HCT116 (cell line): ENCODE results near the gene CDH3. TPM values are rescaled to one million over a fixed set of nuclear protein-coding genes. Genes with fewer than 3 reads are reported as not detected.
"Not testable (repeated sequence)": the region's sequence is repeated elsewhere in the genome, so short reads cannot be mapped to it uniquely, and the experiment has no call there.

Experiments
- ATAC-seq: fragments of 200-7000 bp; cut with Tn5 transposase; 2 replicates; pipeline ENCODE4 v1.9.1; 2020; ENCODE audit warnings: mild to moderate bottlenecking, moderate library complexity
- BruUV-seq: library from RNA; stranded (reverse); fragments of 400-500 nt; replicated peaks from 2 replicates; lab custom pipeline; 2021; lab: Mats Ljungman, UMichigan
- CTCF ChIA-PET: fragments of 300-600 bp; sonication (Branson Sonifier 250); formaldehyde crosslinking; loops from one replicate; lab custom pipeline; 2021; ENCODE audit warnings: antibody characterized with exemption; lab: Charles Lee
- POLR2A ChIA-PET: fragments of 300-600, 350-600 bp; sonication (Branson Sonifier 250); formaldehyde crosslinking; loops from one replicate; lab custom pipeline; 2021; ENCODE audit warnings: antibody characterized with exemption; lab: Charles Lee
- RAD21 ChIA-PET, 2 experiments: fragments of 300-600 bp; sonication (Branson Sonifier 250); formaldehyde crosslinking; loops; one replicate each; lab custom pipeline; 2023; ENCODE audit warnings: low total read pairs in 2 of 2; ENCODE audit not compliant: uncharacterized antibody in 2 of 2, unreplicated experiment in 2 of 2, low non-redundant PET in 1 of 2; lab: Charles Lee
- DNase-seq: peaks from one replicate; pipeline ENCODE4 v3.0.0-alpha.2; 2010; ENCODE audit warnings: low read depth, low spot score
- H2AFZ ChIP-seq: fragments of 200-600 bp; shearing (Covaris generic), sonication (generic); 2 replicates; pipeline ENCODE4 v1.6.1; 2017; ENCODE audit warnings: low read depth, mixed run types, mixed read lengths, antibody characterized with exemption, low read length; ENCODE audit not compliant: poor library complexity, severe bottlenecking
- H3K27ac ChIP-seq: 2 replicates; pipeline ENCODE4 v1.5.1; 2012; ENCODE audit warnings: low read depth, low read length
- H3K27me3 ChIP-seq: fragments of 200-600 bp; sonication (generic); 2 replicates; pipeline ENCODE4 v1.6.1; 2016; ENCODE audit warnings: mixed run types, low read length, mixed read lengths; ENCODE audit not compliant: insufficient read depth
- H3K36me3 ChIP-seq, 2 experiments: fragments of 200-500 bp in 1 of 2; fragments of 200-600 bp in 1 of 2; sonication (Bioruptor generic) in 1 of 2; sonication (generic) in 1 of 2; 2 replicates each; pipeline versions ENCODE4 v1.5.1 to v1.6.1; 2014 to 2016; ENCODE audit warnings: low read length in 2 of 2, inconsistent platforms in 1 of 2, mixed read lengths in 1 of 2, mixed run types in 1 of 2; ENCODE audit not compliant: insufficient read depth in 2 of 2, control insufficient read depth in 1 of 2
- H3K4me1 ChIP-seq, 2 experiments: fragments of 200-600 bp in 1 of 2; sonication (generic) in 1 of 2; 2 replicates each; pipeline versions ENCODE4 v1.5.1 to v1.6.1; 2012 to 2017; ENCODE audit warnings: low read length in 2 of 2, inconsistent platforms in 1 of 2, mild to moderate bottlenecking in 1 of 2, mixed read lengths in 1 of 2, mixed run types in 1 of 2, moderate library complexity in 1 of 2; ENCODE audit not compliant: insufficient read depth in 2 of 2, control insufficient read depth in 1 of 2
- H3K4me2 ChIP-seq: fragments of 200-600 bp; sonication (generic); 2 replicates; pipeline ENCODE4 v1.6.1; 2017; ENCODE audit warnings: mixed run types, low read length, mixed read lengths
- H3K4me3 ChIP-seq, 2 experiments: fragments of 200-600 bp in 1 of 2; sonication (generic) in 1 of 2; replicated peaks in 1 of 2; 2 replicates each; pipeline ENCODE4 v1.5.1; 2011 to 2016; ENCODE audit warnings: low read length in 2 of 2, control low read depth in 1 of 2, low read depth in 1 of 2, mild to moderate bottlenecking in 1 of 2, mixed read lengths in 1 of 2, mixed run types in 1 of 2
- H3K79me2 ChIP-seq: fragments of 200-600 bp; sonication (generic); 2 replicates; pipeline ENCODE4 v1.6.1; 2017; ENCODE audit warnings: mild to moderate bottlenecking, mixed run types, low read length, moderate library complexity, mixed read lengths; ENCODE audit not compliant: insufficient read depth
- H3K9ac ChIP-seq: fragments of 200-600 bp; sonication (generic); 2 replicates; pipeline ENCODE4 v1.6.1; 2016; ENCODE audit warnings: low read length, mixed read lengths
- H3K9me2 ChIP-seq: fragments of 200-600 bp; sonication (generic), shearing (Covaris generic); 2 replicates; pipeline ENCODE4 v1.6.1; 2017; ENCODE audit warnings: mixed run types, mild to moderate bottlenecking, moderate library complexity; ENCODE audit not compliant: insufficient read depth
- H3K9me3 ChIP-seq, 2 experiments: fragments of 200-500 bp in 1 of 2; fragments of 200-600 bp in 1 of 2; sonication (Bioruptor generic) in 1 of 2; sonication (generic) in 1 of 2; 2 replicates each; pipeline ENCODE4 v1.6.1; 2014 to 2017; ENCODE audit warnings: low read length in 2 of 2, mixed read lengths in 2 of 2, inconsistent platforms in 1 of 2, low read depth in 1 of 2, mild to moderate bottlenecking in 1 of 2, mixed run types in 1 of 2, moderate library complexity in 1 of 2; ENCODE audit not compliant: control insufficient read depth in 1 of 2, insufficient read depth in 1 of 2
- H4K20me1 ChIP-seq: fragments of 200-600 bp; sonication (generic), shearing (Covaris generic); 2 replicates; pipeline ENCODE4 v1.6.1; 2017; ENCODE audit warnings: mixed run types, mild to moderate bottlenecking, moderate library complexity; ENCODE audit not compliant: insufficient read depth
- ATF3 ChIP-seq: IDR thresholded peaks from 2 replicates; pipeline ENCODE4 v1.6.1; 2012
- CEBPB ChIP-seq: IDR thresholded peaks from 2 replicates; pipeline ENCODE4 v1.6.1; 2012; ENCODE audit warnings: low read depth
- CTCF ChIP-seq, 3 experiments: fragments of 200-600 bp in 1 of 3; sonication (generic) in 1 of 3; IDR thresholded peaks in 2 of 3; conservative IDR thresholded peaks in 1 of 3; 2 replicates each; pipeline ENCODE4 v1.5.1; 2012 to 2017; ENCODE audit warnings: low read depth in 2 of 3, low read length in 2 of 3, antibody characterized with exemption in 1 of 3, borderline replicate concordance in 1 of 3, control low read depth in 1 of 3, mild to moderate bottlenecking in 1 of 3, mixed read lengths in 1 of 3, mixed run types in 1 of 3, moderate library complexity in 1 of 3; ENCODE audit not compliant: insufficient read depth in 1 of 3
- EZH2 ChIP-seq: fragments of 200-600 bp; sonication (generic); IDR thresholded peaks from 2 replicates; pipeline ENCODE4 v1.6.1; 2017; ENCODE audit warnings: antibody characterized with exemption, mixed run types
- FOSL1 ChIP-seq: IDR thresholded peaks from 2 replicates; pipeline ENCODE4 v1.6.1; 2012; ENCODE audit warnings: low read depth
- MAX ChIP-seq: IDR thresholded peaks from 2 replicates; pipeline ENCODE4 v1.6.1; 2012
- POLR2A ChIP-seq: IDR thresholded peaks from 2 replicates; pipeline ENCODE4 v1.7.0; 2011; ENCODE audit warnings: borderline replicate concordance; ENCODE audit not compliant: insufficient read depth, insufficient read length; ENCODE audit errors: extremely low read depth
- POLR2AphosphoS5 ChIP-seq: IDR thresholded peaks from 2 replicates; pipeline ENCODE4 v1.6.1; 2011; ENCODE audit warnings: mild to moderate bottlenecking, low read depth, low read length, moderate library complexity
- REST ChIP-seq: IDR thresholded peaks from 2 replicates; pipeline ENCODE4 v1.6.1; 2012; ENCODE audit warnings: low read depth
- SRF ChIP-seq: IDR thresholded peaks from 2 replicates; pipeline ENCODE4 v1.6.1; 2012; ENCODE audit warnings: low read depth
- YY1 ChIP-seq: IDR thresholded peaks from 2 replicates; pipeline ENCODE4 v1.6.1; 2011; ENCODE audit warnings: low read length, low read depth, moderate library complexity, mild to moderate bottlenecking; ENCODE audit not compliant: insufficient replicate concordance; ENCODE audit errors: extremely low read depth
- ZNF274 ChIP-seq: fragments of 200-500 bp; sonication (Bioruptor generic); IDR thresholded peaks from 2 replicates; pipeline ENCODE4 v1.6.1; 2014; ENCODE audit warnings: mild to moderate bottlenecking, low read depth, low read length, inconsistent platforms
- intact Hi-C: fragments of 100-400 bp; cut with micrococcal nuclease; formaldehyde crosslinking; loops from 2 replicates; pipeline ENCODE4 v1.10.0; 2022
- total RNA-seq: library from RNA; stranded (reverse); gene quantifications from one replicate; pipeline ENCODE4 v1.2.1, GENCODE V29; 2021; ENCODE audit not compliant: unreplicated experiment

The CDH3 gene
- total RNA-seq, 1 experiment from 2014 or later: 94.7 TPM

GRCh38 chr16:68715471-68715870 is 70.4 kb downstream of the CDH3 start (continued):
- no peak for TF ChIP-seq POLR2A
- no peak for TF ChIP-seq YY1
- no peak for TF ChIP-seq SRF

GRCh38 chr16:68716516-68716915 is 71.4 kb downstream of the CDH3 start:
- ATAC-seq, BruUV-seq: not testable (repeated sequence)
- POLR2A ChIA-PET: interaction anchor here (0.9 kb wide), 1 partner anchor 20 kb away, joined by 4 read pairs; the partner anchor contains the start of gene CDH1

GRCh38 chr16:68717684-68718083 is 72.6 kb downstream of the CDH3 start:
- Histone ChIP-seq H3K27ac (no peak overlapping the region), H3K9me2 (no peaks in the 10 kb centered on the region), H3K36me3 (no peaks in the 10 kb centered on the region), H4K20me1 (no peaks in the 10 kb centered on the region), H3K4me2 (no peak overlapping the region), H3K4me3 (no peak overlapping the region), H3K27me3 (no peaks in the 10 kb centered on the region), H3K9ac (no peak overlapping the region), H3K9me3 (no peaks in the 10 kb centered on the region), H3K4me1 (peaks cover 7 to 17% of the 10 kb centered on the region in 2 experiments; a peak in 3 of 4 replicates), H2AFZ (no peak overlapping the region), H3K79me2 (no peaks in the 10 kb centered on the region)
- CTCF ChIA-PET: no interaction called here
- DNase-seq (no peak), ATAC-seq (no peak)
- RAD21 ChIA-PET: interaction anchor here (0.7 kb wide), 2 partner anchors 14 to 201 kb away, joined by 3 read pairs; no protein-coding TSS in a partner anchor
- POLR2A ChIA-PET: no interaction called here
- intact Hi-C loops: no loop called here
- no TSS peak for BruUV-seq
- TF ChIP-seq ATF3 (no peak), FOSL1 (no peak), REST (no peak), EZH2 (no peak), POLR2AphosphoS5 (no peak), CEBPB (no peak), SRF (no peak), YY1 (no peak), CTCF (IDR thresholded peaks at IDR 0.05 in 2 of 3, conservative IDR thresholded peaks at IDR 0.05 in 1 of 3; ENCODE audit: borderline replicate concordance in 1 of 3, insufficient read depth in 1 of 3, low read depth in 2 of 3, low read length in 2 of 3) (no peak), ZNF274 (no peak), MAX (no peak)

More at GRCh38 chr16:68716516-68716915, 71.4 kb downstream of the CDH3 start:
- H3K79me2 ChIP-seq, H3K9me3 ChIP-seq, RAD21 ChIA-PET, CTCF ChIA-PET, H4K20me1 ChIP-seq, H3K27ac ChIP-seq, H3K4me3 ChIP-seq, H3K4me2 ChIP-seq, intact Hi-C loops, H3K9me2 ChIP-seq, DNase-seq, H3K36me3 ChIP-seq, H3K9ac ChIP-seq, H3K27me3 ChIP-seq, H2AFZ ChIP-seq: not testable (repeated sequence)
- H3K4me1 ChIP-seq: peaks cover 0 to 12% of the 10 kb centered on the region in 2 experiments; a peak in 2 of 4 replicates
